Thyroid gland (tissue), 4 donors: ENCODE data around the gene SLC35E1. TPM values are rescaled to one million over a fixed set of nuclear protein-coding genes. Genes with fewer than 3 reads are reported as not detected.

Experiments used
- DNase-seq, 2 donors: peaks; one replicate each; pipeline ENCODE4 v3.0.0-alpha.2; 2019
- H3K27ac ChIP-seq, 3 donors: fragments of 200-600 bp; sonication (generic); 1 replicate in 2 of 3; 2 replicates in 1 of 3; pipeline ENCODE4 v1.5.1; 2016 to 2019; ENCODE audit warnings: mild to moderate bottlenecking in 1 of 3, moderate library complexity in 1 of 3
- H3K27me3 ChIP-seq: fragments of 200-600 bp; sonication (generic); one replicate; pipeline ENCODE4 v1.5.1; 2019
- H3K36me3 ChIP-seq, 2 donors: fragments of 200-600 bp; sonication (generic); one replicate each; pipeline ENCODE4 v1.5.1; 2016 to 2019
- H3K4me1 ChIP-seq, 2 donors: fragments of 200-600 bp; sonication (generic); one replicate each; pipeline ENCODE4 v1.5.1; 2017 to 2019
- H3K4me3 ChIP-seq, 3 donors: fragments of 200-600 bp; sonication (generic); replicated peaks in 1 of 3; 1 replicate in 2 of 3; 2 replicates in 1 of 3; pipeline ENCODE4 v1.5.1; 2016; ENCODE audit warnings: mild to moderate bottlenecking in 1 of 3
- H3K9me3 ChIP-seq: fragments of 200-600 bp; sonication (generic); one replicate; pipeline ENCODE4 v1.5.1; 2017
- CTCF ChIP-seq, 6 experiments: fragments of 200-600 bp in 3 of 6; fragments of 450-650 bp in 3 of 6; sonication (generic) in 3 of 6; IDR thresholded peaks; one replicate each; pipeline ENCODE4 v1.5.1; 2016 to 2019; ENCODE audit warnings: antibody characterized with exemption in 6 of 6, mild to moderate bottlenecking in 2 of 6, inconsistent platforms in 1 of 6, moderate library complexity in 1 of 6
- POLR2A ChIP-seq, 2 donors: fragments of 450-650 bp; IDR thresholded peaks; one replicate each; pipeline ENCODE4 v1.6.1; 2017; ENCODE audit warnings: antibody characterized with exemption in 2 of 2, mild to moderate bottlenecking in 2 of 2, moderate library complexity in 1 of 2
- WGBS, 2 donors: methylation state at CpG; one replicate each; pipeline ENCODE4 v1.1.5; 2017; 5-methylcytosine and 5-hydroxymethylcytosine counted together
- intact Hi-C: fragments of 100-400 bp; cut with DNase I; formaldehyde crosslinking; loops from one replicate; pipeline ENCODE4 v1.15.1; 2023
- total RNA-seq, 4 donors: library from RNA; depleted of rRNA; stranded (reverse); fragments of >200 nt; gene quantifications; one replicate each; pipeline ENCODE4 v1.2.3, GENCODE V29; 2016

Gene SLC35E1
- total RNA-seq, 4 donors from 2014 or later, result 33.3 to 49.3 (median 38.6) TPM

- peaks cover 61 to 72% of the 10 kb centered on the region in 2 donors for H3K36me3 ChIP-seq
- intact Hi-C loops, result no loop called here
- no peak for DNase-seq
- H3K4me1 ChIP-seq, result no peaks in the 10 kb centered on the region
- H3K4me3 ChIP-seq, result no peak overlapping the region
- H3K27ac ChIP-seq, result no peak overlapping the region
- TF ChIP-seq CTCF (IDR thresholded peaks at IDR 0.05) (no peak), POLR2A (IDR thresholded peaks at IDR 0.05) (no peak)
- 91 to 94% methylated on average over 31 to 33 of the region's 33 CpGs for WGBS, 2 donors
- H3K9me3 ChIP-seq, result no peaks in the 10 kb centered on the region
- no peaks in the 10 kb centered on the region for H3K27me3 ChIP-seq
These were observed 53.6 kb downstream of the SLC35E1 start for GRCh38 chr19:16518483-16519229.

- Histone ChIP-seq H3K4me1 (no peaks in the 10 kb centered on the region), H3K27me3 (no peaks in the 10 kb centered on the region), H3K4me3 (no peak overlapping the region), H3K27ac (no peak overlapping the region), H3K9me3 (no peaks in the 10 kb centered on the region), H3K36me3 (peaks cover 61 to 68% of the 10 kb centered on the region in 2 donors)
- intact Hi-C loops, result no loop called here
- WGBS, 2 donors, result 89% methylated on average over 14 of the region's 14 CpGs
- TF ChIP-seq POLR2A (IDR thresholded peaks at IDR 0.05) (no peak), CTCF (IDR thresholded peaks at IDR 0.05) (no peak)
- no peak for DNase-seq
These were observed 54.2 kb downstream of the SLC35E1 start for GRCh38 chr19:16518061-16518460.

- Histone ChIP-seq H3K4me1 (no peaks in the 10 kb centered on the region), H3K4me3 (no peak overlapping the region), H3K36me3 (peaks cover 58 to 70% of the 10 kb centered on the region in 2 donors), H3K27me3 (no peaks in the 10 kb centered on the region), H3K27ac (no peak overlapping the region), H3K9me3 (no peaks in the 10 kb centered on the region)
- no peak for DNase-seq
- intact Hi-C loops, result no loop called here
- WGBS, 2 donors, result 82 to 90% methylated on average over 12 to 14 of the region's 14 CpGs
- TF ChIP-seq POLR2A (IDR thresholded peaks at IDR 0.05), result no peak
- TF ChIP-seq CTCF (IDR thresholded peaks at IDR 0.05), result no peak
These were observed 55.1 kb downstream of the SLC35E1 start for GRCh38 chr19:16516923-16517610.

GRCh38 chr19:16516381-16516780 is 55.8 kb downstream of the SLC35E1 start:
- intact Hi-C loops, result no loop called here
- peaks cover 52 to 63% of the 10 kb centered on the region in 2 donors for H3K36me3 ChIP-seq
- no peaks in the 10 kb centered on the region for H3K27me3 ChIP-seq
- 92 to 94% methylated on average over 15 of the region's 15 CpGs for WGBS, 2 donors
- no peaks in the 10 kb centered on the region for H3K4me1 ChIP-seq
- H3K27ac ChIP-seq, result no peak overlapping the region
- H3K4me3 ChIP-seq, result no peak overlapping the region
- TF ChIP-seq CTCF (IDR thresholded peaks at IDR 0.05), result no peak
- no peak for TF ChIP-seq POLR2A (IDR thresholded peaks at IDR 0.05)
- H3K9me3 ChIP-seq, result no peaks in the 10 kb centered on the region
- DNase-seq, result no peak
